Transverse colon (tissue), 3 donors: ENCODE measurements around the gene NEDD4L.

Experiments used
- POLR2A ChIP-seq: fragments of 450-650 bp; IDR thresholded peaks from one replicate; pipeline ENCODE4 v1.6.1; 2016; ENCODE audit warnings: antibody characterized with exemption, mild to moderate bottlenecking, moderate library complexity
- TF ChIP-seq, protein P1 (sequence below), 5 experiments: fragments of 200-600 bp in 3 of 5; fragments of 450-650 bp in 2 of 5; sonication (generic) in 3 of 5; IDR thresholded peaks; 1 replicate in 2 of 5; 2 replicates in 3 of 5; pipeline ENCODE4 v1.5.1; 2016 to 2017; ENCODE audit warnings: antibody characterized with exemption in 5 of 5, inconsistent platforms in 3 of 5, mild to moderate bottlenecking in 2 of 5, moderate library complexity in 1 of 5

GRCh38 chr18:58391932-58392323 lies 347.9 kb downstream of the NEDD4L start:
- TF ChIP-seq POLR2A = no peak
- TF ChIP-seq, protein P1, sequence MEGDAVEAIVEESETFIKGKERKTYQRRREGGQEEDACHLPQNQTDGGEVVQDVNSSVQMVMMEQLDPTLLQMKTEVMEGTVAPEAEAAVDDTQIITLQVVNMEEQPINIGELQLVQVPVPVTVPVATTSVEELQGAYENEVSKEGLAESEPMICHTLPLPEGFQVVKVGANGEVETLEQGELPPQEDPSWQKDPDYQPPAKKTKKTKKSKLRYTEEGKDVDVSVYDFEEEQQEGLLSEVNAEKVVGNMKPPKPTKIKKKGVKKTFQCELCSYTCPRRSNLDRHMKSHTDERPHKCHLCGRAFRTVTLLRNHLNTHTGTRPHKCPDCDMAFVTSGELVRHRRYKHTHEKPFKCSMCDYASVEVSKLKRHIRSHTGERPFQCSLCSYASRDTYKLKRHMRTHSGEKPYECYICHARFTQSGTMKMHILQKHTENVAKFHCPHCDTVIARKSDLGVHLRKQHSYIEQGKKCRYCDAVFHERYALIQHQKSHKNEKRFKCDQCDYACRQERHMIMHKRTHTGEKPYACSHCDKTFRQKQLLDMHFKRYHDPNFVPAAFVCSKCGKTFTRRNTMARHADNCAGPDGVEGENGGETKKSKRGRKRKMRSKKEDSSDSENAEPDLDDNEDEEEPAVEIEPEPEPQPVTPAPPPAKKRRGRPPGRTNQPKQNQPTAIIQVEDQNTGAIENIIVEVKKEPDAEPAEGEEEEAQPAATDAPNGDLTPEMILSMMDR (IDR thresholded peaks at IDR 0.05) = no peak
